Stimulated activated CD8-positive, alpha-beta memory T cell treated with anti-CD3 and anti-CD28 coated beads, Interleukin-7, amount 100 ng/mL, for 4 hours (primary cell): Measurements from ENCODE around the gene ENTPD2.
A peak's percentile ranks its signal among the peaks of the same experiment; 100 is the strongest.
"Not testable (repeated sequence)": the region's sequence is repeated elsewhere in the genome, so short reads cannot be mapped to it uniquely, and the experiment has no call there.

ENCODE experiments used
- DNase-seq, 2 donors: peaks; one replicate each; pipeline ENCODE4 v3.0.0-alpha.2; 2020; ENCODE audit warnings: low read depth in 2 of 2

The ENTPD2 gene

DNA sequence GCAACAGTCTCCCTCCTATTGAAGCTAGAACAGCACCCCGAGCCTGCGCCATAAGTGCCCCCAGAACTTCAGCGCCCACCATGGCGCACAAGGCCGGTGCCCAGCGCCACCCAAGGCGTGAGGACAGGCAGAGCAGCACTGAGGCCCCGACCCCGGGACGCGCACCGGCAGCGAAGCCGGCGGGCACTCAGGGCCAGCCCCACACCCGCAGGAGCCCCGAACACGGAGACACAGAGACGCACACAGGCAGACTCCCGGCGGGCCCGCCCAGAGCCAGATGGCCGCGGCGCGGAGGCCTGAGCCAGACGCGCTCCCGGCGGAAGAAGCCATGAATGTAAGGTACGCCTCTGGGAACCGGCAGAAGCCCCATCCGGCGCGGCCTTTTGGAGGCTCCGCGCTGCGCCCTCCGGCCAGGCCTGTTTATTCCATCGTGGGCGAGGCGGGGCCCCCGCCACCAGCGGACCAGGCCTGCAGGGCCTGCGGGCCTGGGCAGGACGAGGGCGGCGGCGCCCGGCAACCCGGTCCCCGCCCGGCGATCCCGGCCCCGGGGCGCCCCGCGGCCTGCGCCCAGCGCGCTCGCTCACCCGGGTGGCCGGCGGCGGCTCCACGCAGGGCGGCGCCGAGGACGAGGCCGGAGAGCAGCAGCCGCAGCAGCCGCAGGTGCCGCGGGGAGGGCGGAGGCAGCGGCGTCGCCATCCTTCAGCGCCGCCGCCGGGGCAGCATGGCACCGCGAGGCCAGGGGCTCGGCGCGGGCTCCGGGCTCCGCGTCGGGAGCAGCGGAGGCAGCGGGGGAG lies 8.4 kb downstream of the ENTPD2 start:
- DNase-seq: no peak

DNA sequence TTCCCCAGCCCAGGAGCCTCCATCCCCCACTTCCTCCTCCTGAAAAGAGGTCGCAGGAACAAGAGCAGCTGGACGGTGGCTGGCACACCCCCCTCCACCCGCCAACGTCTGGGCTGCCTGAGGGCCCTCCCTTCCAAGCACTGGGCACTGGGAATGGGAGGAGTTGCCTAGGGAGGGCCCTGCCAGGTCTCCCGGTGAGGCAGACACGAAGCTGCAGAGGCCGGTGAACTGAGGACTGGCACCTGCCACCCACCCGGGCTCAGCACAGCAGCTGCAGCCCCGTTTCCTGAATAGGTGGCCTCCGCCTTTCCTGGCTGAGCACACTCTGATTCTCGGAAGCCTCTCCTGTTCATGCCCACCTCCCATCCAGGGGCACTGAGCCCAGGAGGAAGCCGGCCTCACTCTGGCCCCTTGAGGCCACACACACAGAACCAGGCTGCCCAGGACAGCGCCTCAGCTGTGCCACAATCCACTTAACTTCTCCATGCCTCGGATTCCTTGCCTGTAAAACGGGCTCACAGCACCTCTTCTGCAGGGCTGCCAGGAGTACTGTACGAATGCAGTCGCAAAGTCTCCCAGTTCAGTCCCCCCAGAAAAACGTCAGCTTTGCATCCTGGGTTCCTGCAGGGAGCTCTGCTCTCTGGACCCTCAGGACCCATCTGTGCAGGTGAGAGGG lies 9.2 kb downstream of the ENTPD2 start:
- no peak for DNase-seq

DNA sequence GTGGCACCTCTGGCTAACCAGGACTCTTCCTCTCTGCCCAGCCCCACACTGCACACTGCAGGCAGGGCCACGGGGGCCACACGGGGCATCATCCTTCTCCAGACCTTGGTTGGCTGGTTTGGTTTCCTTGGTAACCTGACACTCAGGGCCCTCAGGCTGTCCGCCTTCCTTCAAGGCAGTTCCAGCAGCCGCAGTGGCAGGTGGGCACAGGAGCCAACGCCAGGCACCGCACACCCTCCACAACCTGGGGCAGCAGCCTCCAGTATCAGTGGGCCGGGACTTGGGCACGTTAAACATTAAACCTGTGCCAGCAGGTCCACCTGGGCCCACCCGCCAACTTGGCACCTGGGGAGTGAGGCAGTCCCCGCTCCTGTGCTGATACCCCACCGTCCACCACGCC lies 9.8 kb downstream of the ENTPD2 start:
- DNase-seq: no peak

DNA sequence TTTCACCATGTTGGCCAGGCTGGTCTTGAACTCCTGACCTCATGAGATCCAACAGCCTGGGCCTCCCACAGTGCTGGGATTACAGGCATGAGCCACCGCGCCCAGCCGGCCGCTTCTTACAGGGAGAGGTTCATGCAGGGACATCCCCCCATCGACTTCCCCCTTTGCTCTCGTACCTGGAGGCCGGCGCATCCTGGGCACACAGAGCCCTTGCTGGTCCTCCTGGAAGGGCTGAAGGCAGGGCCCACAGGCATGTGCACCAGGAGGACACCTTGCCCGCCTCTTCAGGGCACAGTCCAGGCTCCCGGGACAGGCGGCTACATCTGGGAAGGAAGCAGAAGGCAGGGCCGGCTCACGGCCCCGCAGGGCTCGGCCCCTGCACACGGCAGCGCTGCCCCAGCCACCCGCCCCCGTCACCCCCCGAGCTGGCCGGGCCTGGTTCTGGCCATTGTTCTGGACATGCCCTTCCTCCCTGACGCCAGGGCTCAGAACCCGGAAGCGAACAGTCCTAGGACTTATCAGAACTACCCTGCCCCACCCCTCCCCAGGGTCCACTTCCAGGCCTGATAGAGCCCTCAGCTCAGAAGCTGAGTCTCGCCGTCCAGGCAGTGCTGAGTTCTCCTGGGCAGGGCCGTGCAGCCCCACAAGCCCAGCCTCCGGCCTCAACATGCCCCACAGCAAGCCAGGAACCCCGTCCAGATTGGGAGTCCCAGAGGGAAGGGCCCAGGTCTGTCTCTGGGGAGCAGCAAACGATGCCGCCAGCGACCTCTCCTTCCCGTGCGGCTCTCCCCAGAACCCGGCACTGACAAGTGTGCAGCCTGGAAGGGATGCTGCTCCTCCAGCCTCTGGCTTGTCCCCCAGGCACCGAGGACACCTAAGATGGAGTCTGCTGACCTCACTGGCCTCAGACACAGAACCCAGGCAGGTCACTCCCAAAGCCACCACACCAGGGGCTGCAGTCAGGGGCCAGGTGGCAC lies 10.8 kb downstream of the ENTPD2 start:
- DNase-seq: no peak

DNA sequence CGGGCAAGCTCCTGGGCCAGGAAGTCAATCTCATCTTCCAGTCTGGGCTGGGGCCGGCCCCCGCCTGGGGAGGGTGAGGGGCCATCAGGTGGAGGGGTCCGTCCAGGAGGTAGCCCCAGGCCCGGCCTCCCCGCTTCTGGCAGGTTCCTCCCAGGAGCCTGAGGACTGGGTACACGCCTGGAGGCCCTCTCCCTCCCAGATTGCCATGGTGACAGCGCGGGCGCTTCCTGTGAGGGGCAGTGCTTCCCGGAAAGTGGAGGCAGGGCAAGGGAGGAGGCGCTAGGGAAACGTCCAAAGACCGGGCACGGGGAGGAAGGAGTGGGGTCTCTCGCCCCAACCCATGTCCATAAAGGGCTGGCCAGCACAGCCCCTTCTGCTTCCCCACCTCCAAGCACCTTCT lies 12.7 kb downstream of the ENTPD2 start:
- no peak for DNase-seq

DNA sequence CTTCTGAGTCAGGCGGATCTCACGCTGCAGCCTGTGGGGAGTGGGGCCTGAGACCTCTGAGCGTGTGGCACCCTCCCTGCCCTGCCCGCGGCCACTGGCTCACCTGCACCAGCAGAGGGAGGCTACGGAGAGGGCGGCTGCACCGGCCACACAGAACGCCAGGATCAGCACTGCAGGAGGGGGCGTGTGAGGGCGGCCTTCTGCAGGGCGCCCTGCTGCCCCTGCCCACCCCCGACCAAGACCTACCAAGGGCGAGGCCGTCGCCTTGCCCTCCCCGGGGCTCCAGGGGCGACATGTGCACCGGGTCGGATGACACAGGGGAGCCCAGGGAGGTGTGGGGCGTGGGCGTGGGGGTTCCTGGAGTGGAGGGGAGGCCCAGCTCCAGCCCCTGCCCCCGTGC lies 13.3 kb downstream of the ENTPD2 start:
- no peak for DNase-seq

DNA sequence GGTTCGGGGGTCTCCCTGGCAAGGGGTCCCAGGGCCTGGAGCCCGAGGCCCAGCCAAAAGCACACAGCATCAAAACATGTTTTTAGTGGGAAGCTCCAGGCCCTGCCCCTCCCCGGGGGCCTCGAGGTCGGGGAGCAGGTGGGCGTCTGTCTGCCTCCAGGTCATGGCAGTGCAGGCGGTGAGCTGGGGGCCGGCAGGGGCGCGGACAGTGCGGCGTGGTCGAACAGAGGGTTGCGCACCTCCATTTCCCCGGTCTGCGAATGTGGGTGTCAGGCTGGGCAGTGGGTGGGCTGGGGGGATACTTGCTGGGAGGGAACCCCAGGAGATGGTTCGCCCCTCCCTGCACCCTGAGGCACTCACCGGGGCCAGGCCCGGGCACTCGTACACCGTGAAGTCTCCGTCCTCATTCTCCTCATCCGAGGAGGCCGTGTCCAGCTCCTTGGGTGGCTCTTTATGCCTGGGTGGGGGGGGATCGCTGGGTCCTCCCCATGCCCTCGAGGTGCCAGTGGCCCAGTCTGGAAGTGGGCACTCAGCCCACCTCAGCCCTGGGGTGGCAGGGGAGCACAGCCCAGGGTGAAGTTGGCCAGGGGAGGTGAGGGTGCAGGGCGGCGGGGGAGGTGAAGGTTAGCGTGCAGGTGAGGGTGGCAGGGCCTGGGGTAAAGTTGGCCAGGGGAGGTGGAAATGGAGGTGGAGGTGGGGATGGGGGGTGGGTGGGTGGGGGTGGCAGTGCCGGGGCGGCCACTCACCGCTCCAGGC lies 14.1 kb downstream of the ENTPD2 start:
- DNase-seq: no peak

DNA sequence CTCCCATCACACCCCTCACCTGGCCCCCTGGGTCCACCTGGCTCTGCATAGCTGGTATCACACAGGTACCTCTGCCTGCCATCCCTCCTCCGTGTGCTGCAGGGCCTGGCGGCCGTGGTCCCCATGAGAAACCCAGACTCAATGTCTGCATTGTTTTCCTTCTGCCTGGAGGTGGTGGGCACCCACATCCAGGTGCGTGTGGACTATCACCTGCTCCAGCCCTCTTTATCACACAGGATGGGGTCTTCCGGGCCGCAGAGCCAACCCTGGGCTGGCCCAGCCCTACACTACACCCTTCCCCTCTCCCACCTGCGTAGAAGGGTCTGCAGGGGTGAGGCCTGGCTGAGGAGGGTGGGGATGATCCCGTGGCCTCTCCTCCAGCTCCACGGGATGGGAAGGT lies 14.9 kb downstream of the ENTPD2 start:
- DNase-seq: no peak

DNA sequence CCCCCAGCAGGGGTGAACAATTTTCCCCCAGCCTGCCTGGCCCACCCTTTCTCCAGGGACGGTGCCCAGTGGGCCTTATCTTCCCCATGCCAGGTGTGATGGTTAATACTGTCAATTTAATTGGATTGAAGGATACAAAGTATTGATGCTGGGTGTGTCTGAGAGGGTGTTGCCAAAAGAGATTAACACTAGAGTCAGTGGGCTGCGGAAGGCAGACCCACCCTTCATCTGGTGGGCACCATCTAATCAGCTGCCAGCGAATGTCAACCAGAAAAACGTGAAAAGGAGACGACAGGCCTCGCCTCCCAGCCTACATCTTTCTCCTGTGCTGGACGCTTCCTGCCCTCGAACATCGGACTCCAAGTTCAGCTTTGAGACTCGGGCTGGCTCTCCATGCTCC lies 16.4 kb downstream of the ENTPD2 start:
- DNase-seq: no peak

DNA sequence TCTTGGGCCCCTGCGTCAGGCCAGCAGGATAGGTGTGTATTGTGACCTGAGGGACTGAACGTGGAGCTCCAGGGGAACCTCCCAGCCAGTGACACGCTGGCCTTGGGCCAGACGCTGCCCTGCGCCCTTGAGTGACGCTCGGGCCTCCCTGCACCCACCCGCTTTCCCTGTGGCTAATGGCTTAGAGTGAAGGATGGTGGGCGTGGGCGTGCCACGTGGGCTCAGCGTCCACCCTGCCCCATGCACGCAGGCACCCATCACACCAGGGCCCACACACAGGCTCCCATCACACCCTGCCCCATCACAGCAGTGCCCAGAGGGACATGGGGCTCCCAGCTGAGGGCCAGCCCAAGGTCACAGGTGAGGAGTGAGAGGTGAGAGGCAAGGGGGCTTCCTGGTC lies 16.8 kb downstream of the ENTPD2 start:
- no peak for DNase-seq

DNA sequence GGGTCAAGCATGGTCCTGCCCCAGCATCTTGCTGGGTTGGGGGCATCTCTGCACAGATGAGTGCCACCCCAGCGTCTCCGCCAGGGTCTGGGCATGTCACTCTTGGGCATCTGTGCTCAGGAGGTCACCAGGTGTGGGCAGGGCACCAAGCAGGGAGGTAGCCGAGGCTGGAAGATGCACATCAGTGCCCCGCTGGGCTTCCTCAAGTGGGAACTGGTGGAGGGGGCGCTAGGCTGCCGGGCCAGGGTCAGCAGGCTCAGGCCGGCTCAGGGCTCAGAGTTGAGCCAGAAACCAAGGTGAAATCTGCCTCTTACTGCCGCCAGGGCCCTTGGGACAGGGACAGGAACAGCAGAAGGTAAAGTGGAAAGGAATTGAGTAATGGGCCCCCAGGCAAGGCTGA lies 17.9 kb downstream of the ENTPD2 start:
- no peak for DNase-seq

DNA sequence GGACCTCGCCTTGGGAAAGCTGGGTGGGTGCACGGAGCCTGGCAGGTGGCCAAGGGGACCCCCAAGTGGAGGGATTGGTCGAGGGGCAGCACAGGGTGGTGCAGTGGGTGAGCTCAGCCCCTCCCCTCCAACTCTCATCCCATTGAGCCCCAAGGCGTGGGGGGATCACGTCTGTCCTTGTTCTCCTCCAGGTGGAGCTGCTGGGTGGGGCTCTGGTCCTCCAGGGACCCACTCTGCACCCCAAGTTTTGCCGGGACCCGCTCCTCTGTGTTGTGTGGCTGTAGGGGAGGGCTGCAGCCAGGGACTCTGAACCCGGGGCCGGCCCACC lies 18.4 kb downstream of the ENTPD2 start:
- no peak for DNase-seq

DNA sequence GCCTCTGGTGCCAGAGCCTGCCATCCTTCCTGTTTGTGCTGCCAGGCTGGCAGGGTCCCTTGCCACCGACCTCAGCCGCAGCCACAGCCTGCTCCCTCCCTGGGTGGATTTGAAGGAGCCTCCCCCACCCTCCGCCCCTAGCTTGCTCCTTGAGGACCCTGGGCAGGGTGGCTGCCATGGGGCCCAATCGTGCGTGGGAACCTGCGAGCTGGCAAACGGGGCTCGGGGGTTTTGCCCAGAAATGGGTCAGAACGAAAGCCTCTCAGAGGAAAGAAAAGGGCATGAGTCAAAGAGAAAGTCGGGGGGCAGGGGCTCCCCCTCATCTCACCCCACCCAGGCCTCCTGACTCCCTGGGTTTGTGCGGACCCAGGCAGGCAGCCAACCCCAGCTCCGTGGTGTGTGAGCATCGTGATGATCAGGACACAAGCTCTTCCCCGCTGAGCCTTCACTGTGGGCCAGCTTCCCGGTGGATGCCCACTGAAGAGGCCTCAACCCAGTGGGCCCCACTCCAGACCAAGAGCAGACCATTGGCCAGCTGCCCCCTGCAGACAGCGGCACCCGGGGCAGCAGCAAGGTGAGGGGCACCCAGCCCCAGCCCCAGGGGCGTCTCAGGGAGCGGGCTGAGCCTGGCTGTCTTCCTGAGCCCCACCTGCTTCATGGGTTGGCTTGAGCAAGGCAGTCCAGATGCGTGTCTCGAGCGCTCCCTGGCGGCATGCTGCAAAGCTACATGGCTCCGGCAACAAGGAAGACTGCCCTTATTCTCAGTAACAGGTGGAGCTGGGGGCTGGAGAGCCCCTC lies 19.0 kb downstream of the ENTPD2 start:
- peak; percentile 76 to 80 for DNase-seq

DNA sequence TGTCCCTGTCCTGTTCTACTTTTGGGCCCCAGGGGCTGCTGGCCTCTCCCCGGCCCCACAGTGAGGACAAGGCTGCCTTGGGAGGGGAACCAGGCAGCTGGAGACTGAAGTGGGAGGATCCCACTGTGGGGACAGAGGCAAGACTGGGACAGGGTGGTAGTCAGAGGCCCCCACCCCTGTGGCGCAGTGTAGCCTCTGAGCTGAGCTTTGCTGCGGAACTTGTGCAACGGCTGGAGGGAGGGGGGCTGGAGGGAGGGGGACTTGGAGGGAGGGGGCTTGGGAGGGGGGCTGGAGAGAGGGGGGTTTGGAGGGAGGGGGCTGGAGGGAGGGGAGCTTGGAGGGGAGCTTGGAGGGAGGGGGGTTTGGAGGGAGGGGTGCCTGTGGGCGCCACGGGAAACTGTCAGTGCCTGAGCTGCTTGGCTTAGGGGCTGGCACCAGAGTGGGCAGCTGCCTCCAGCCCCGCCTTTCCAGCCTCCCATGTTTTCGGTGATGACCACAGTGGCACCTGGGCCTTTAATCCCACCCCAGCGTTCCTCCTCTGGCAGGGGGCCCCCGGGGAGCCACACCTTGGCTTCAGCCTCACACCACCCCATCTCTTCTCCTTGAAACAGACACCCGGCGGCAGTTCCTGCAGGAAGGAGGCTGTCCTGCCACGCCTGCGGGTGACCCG lies 19.7 kb downstream of the ENTPD2 start:
- no peak for DNase-seq

DNA sequence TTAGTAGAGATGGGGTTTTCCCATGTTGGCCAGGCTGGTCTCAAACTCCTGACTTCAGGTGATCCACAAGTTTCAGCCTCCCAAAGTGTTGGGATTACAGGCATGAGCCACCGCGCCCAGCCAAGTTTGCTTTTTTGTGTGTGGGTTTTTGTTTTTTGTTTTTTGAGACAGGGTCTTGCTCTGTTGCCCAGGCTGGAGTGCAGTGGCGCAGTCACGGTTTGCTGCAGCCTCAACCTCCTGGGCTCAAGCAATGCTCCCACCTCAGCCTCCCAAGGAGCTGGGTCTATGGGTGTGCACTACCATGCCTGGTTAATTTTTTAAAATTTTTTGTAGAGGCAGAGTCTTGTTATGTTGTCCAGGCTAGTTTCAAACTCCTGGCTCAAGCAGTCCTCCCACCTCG lies 20.4 kb downstream of the ENTPD2 start:
- DNase-seq: not testable (repeated sequence)

DNA sequence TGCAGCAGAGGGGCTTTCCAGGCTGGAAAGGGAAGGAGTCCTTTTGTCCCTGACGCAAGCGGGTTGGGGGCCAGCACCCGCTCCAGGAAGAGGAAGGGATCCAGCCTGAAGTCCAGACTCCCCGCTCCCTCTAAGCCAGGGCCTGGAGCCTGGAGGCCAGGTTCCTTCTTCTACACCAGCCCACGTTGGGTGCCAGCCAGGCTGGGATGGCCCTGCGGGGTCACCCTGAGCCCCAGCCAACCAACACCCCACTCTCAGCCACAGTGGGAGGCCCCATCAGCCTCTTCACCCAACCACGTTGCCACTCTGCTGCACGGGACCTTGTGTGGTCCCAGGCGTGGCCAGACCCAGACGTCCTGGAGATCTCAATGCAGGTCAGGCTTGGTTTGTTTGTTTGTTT lies 21.0 kb downstream of the ENTPD2 start:
- DNase-seq: no peak

DNA sequence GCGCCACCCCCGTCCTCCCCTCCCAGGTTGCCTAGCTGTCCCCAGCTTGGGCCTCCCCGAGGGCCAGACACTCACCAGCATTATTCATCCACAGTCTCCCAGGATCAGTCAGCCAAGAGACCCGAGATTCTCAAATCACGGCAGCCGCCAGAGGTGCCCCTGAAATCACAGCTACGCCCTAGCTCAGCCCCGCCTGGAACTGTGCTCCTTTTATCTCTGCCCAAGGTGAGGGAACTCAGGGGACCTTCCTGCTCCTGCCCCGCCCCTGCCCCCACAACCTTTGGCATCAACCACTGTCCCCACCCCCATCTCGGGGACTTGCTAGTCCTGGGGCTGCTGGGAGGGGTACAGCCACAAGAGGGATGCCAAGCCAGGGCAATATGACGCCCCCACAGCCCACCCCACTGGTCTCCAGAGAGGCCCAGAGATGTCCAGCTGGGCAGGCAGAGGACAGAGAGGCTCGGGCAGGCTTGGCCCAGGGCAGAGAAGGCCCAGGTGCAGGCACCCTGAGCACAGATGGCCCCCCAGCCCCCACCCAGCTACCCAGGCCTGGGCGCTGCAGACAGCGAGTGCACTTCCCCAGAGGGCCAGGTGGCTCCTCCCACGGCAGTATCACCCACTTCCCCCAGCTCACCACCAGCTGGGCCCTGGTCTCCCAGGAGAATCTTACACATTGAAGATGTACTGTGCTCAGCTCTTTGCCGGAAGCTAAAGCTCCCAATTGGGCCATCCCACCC lies 21.8 kb downstream of the ENTPD2 start, which contains the start of gene FUT7:
FUT7 (minus strand) TSS at position 185 of the 737 bp plus-strand sequence; CDS start at position 88, 97 bp downstream.
- DNase-seq: no peak

DNA sequence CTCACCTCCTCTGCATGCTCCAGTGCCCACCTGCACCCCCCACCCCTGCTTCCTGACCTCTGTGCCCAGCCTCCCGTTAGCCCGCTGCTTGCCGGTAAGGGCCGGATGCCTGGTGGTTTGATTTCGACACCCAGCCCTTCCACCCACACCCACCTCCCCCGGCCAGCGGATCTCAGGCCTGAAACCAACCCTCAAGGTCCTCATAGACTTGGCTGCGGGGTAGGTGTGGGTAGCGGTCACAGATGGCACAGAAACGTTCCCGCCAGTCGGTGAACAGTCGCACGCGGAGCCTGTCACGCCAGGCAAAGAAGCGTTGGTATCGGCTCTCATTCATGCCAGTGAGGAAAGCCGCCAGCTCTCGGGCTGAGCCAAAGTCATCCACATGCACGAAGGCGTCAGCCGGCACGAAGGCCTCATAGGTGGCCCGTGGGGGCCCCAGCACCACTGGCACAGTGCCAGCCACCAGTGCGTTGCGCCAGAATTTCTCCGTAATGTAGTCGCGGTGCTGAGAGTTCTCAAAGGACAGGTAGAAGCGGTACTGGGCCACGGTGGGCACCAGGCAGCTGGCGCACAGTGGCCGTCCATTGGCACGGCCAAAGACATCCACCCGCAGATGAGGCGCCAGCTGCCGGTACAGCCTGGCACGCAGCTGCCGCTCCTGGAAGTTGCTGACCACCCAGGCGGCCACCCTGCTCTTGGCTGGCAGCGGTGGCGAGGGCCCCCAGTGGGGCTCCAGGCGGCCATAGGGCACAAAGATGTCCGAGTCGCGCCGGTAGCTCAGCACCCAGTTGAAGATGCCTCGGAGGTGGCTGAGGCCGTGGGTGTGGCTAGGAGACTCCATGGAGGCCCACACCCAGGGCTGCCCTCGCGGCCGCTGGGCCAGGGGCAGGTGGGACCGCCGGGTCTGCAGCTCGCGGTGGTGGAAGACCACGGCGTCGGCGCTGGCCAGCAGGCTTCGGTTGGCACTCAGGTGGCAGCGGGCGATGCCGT lies 23.0 kb downstream of the ENTPD2 start:
- no peak for DNase-seq
